Effector CD4-positive, alpha-beta T cell (primary cell): Measurements from ENCODE around the gene ZNRF3.

ENCODE experiments used
- DNase-seq: peaks from one replicate; pipeline ENCODE4 v3.0.0-alpha.2; 2020

The ZNRF3 gene

DNA sequence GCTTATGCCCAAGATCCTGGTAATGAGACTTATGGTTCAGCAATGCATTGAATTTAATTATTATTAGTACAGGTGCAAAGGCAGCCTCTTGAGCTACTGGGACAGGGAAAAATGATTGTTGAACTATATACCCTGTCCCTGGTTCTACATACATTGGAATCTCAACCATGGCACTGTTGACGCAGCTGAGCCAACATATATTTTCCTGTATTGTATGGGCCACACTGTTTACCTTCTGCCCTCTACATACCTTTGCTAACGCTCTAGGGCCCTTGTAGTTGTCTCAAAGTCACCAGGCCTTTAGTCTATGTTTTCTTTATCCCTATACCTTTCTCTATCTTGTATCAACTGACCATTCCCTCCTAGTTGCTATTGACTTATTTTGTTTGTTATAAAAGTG is 212.1 kb downstream of the ZNRF3 start:
- no peak for DNase-seq

GRCh38 chr22:29096736-29097669 is 213.6 kb downstream of the ZNRF3 start:
- no peak for DNase-seq

DNA sequence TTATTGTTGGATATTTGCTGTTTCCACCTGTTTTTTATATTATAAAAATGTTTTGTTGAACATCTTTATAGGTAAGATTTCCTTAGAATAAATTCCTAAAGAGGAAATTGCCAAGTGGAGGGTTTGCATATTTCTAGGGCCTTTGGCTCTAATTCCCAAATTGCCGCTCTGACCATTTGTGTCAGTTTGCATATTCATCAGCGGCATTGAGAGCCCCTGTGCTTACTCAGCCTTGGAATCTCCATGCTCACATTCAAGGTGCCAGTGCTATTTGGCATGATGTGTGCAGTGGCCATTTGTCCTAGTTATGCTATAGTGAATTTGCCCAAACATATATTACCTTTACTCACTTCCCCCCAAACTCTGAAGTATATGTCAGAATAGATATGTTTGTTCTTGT is 214.9 kb downstream of the ZNRF3 start:
- no peak for DNase-seq

DNA sequence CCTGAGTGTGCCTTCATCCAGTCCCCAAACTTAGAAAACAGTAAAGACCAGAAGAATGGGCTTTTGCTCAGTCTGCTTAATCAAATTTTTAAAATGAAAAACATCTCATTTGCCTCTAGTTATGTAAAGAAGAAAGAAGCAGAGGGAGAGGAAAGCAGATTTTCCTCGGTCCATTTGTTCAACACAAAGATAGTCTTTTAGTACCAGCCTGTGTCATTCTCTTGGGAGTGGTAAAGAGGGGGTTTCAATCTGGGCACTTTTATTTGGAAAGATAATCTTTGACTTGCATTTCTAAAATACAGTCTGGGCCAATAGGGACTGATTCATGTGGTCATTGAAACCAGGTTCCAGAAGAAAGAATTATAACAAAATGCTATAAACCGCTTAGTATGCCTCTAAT is 218.9 kb downstream of the ZNRF3 start:
- no peak for DNase-seq

DNA sequence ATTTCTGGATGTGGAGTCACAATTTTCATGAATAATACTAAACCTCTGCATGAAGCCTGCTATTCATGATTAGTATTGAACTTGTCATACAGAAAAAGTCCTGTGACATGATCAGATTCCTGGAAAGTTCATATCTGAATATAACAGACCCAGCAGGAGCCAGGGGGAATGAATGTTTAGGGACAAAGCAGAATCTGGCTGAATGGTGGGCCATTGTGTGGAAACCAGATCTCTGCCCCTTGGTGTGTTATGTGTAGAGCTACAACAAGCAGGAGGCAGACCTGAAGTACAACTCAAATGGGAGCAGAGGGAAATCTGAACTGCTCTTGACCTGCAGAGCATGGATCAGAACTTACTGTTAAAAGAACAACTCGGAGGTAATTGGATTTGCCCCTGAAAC is 219.7 kb downstream of the ZNRF3 start:
- DNase-seq: no peak

- no peak for DNase-seq
These were observed 222.1 kb downstream of the ZNRF3 start for GRCh38 chr22:29105468-29105867.

- DNase-seq: no peak
These were observed 223.5 kb downstream of the ZNRF3 start for GRCh38 chr22:29106839-29107238.
